Measurements from ENCODE around the gene IFRD1.

- TF ChIP-seq CTCF (conservative IDR thresholded peaks at IDR 0.05 in 1 of 2, IDR thresholded peaks at IDR 0.05 in 1 of 2; ENCODE audit: extremely low read depth in 1 of 2, insufficient read depth in 1 of 2, low read depth in 1 of 2, low read length in 2 of 2) (no peak), EZH2 (IDR thresholded peaks at IDR 0.05; ENCODE audit: borderline replicate concordance, low read length) (no peak)
Measured at GRCh38 chr7:112449353-112449752, 907 bp upstream of the IFRD1 start.
